Measurements from ENCODE around the gene ARHGEF11. TPM values are rescaled to one million over a fixed set of nuclear protein-coding genes. Genes with fewer than 3 reads are reported as not detected.
A peak's percentile ranks its signal among the peaks of the same experiment; 100 is the strongest.

The ARHGEF11 gene
- total RNA-seq, 1 experiment from 2014 or later, result 31.5 TPM

- H3K36me3 ChIP-seq (ENCODE audit: low read depth), result no peaks in the 10 kb centered on the region
- intact Hi-C loops (cut with micrococcal nuclease; ENCODE audit: unreplicated experiment), result loop anchor here (10.0 kb wide), 1 partner anchor 178 kb away; no protein-coding TSS in a partner anchor
- ChIA-PET POLR2A (ENCODE audit: unreplicated experiment) (interaction anchor here (0.7 to 1.0 kb wide), 3 partner anchors 12 to 236 kb away, joined by 3 to 8 read pairs (median 4); partner anchors contain the start of genes ISG20L2 and METTL25B), CTCF (interaction anchor here (0.6 to 0.9 kb wide), 2 partner anchors 31 to 38 kb away, joined by 3 read pairs; partner anchors contain the start of gene INSRR)
- H3K4me2 ChIP-seq, result peak overlapping the region; percentile 77
- peaks cover 39% of the 10 kb centered on the region for H3K4me1 ChIP-seq (replicated peaks; ENCODE audit: insufficient read depth)
- peak overlapping the region; percentile 92 for H3K27ac ChIP-seq
- no TSS peak for BruUV-seq (replicated peaks)
- no peaks in the 10 kb centered on the region for H3K79me2 ChIP-seq (ENCODE audit: low read depth)
- TF ChIP-seq, protein P1, sequence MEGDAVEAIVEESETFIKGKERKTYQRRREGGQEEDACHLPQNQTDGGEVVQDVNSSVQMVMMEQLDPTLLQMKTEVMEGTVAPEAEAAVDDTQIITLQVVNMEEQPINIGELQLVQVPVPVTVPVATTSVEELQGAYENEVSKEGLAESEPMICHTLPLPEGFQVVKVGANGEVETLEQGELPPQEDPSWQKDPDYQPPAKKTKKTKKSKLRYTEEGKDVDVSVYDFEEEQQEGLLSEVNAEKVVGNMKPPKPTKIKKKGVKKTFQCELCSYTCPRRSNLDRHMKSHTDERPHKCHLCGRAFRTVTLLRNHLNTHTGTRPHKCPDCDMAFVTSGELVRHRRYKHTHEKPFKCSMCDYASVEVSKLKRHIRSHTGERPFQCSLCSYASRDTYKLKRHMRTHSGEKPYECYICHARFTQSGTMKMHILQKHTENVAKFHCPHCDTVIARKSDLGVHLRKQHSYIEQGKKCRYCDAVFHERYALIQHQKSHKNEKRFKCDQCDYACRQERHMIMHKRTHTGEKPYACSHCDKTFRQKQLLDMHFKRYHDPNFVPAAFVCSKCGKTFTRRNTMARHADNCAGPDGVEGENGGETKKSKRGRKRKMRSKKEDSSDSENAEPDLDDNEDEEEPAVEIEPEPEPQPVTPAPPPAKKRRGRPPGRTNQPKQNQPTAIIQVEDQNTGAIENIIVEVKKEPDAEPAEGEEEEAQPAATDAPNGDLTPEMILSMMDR (conservative IDR thresholded peaks at IDR 0.05), result no peak
- TF ChIP-seq EZH2 (IDR thresholded peaks at IDR 0.05; ENCODE audit: low read depth), result no peak
- H3F3A ChIP-seq (ENCODE audit: insufficient read depth, low read depth), result peaks cover 24% of the 10 kb centered on the region
- peak overlapping the region; percentile 37; the same call in 1 of the 2 replicates for H3K4me3 ChIP-seq
- H2AFZ ChIP-seq, result no peak overlapping the region
- no peaks in the 10 kb centered on the region for H4K20me1 ChIP-seq (ENCODE audit: insufficient read depth)
- H3K27me3 ChIP-seq (ENCODE audit: insufficient read depth, low read depth), result peaks cover 2% of the 10 kb centered on the region; the same call in 1 of the 2 replicates
- no peaks in the 10 kb centered on the region for H3K9me2 ChIP-seq (ENCODE audit: insufficient read depth)
- DNase-seq, result peak; percentile 90 to 91
- no peaks in the 10 kb centered on the region for H3K9me3 ChIP-seq (ENCODE audit: insufficient read depth, low read depth)
Measured at GRCh38 chr1:156896490-156897033, 149.0 kb downstream of the ARHGEF11 start.

- Histone ChIP-seq H3K79me2 (ENCODE audit: low read depth) (no peaks in the 10 kb centered on the region), H3K9me2 (ENCODE audit: insufficient read depth) (no peaks in the 10 kb centered on the region), H4K20me1 (ENCODE audit: insufficient read depth) (no peaks in the 10 kb centered on the region), H3K36me3 (ENCODE audit: low read depth) (no peaks in the 10 kb centered on the region), H3K9me3 (ENCODE audit: insufficient read depth, low read depth) (no peaks in the 10 kb centered on the region), H3K4me2 (peak overlapping the region; percentile 77), H3K27me3 (ENCODE audit: insufficient read depth, low read depth) (peaks cover 8% of the 10 kb centered on the region; the same call in 1 of the 2 replicates), H3F3A (ENCODE audit: insufficient read depth, low read depth) (peaks cover 28% of the 10 kb centered on the region), H3K4me1 (replicated peaks; ENCODE audit: insufficient read depth) (peaks cover 39% of the 10 kb centered on the region), H3K4me3 (no peak overlapping the region), H3K27ac (peak overlapping the region; percentile 92; the same call in 1 of the 2 replicates), H2AFZ (no peak overlapping the region)
- intact Hi-C loops (cut with micrococcal nuclease; ENCODE audit: unreplicated experiment), result loop anchor here (10.0 kb wide), 1 partner anchor 179 kb away; no protein-coding TSS in a partner anchor
- POLR2A ChIA-PET (ENCODE audit: unreplicated experiment), result interaction anchor here (0.6 to 1.0 kb wide), 2 partner anchors 167 to 201 kb away, joined by 3 to 5 read pairs; partner anchors contain the start of genes ISG20L2 and METTL25B
- CTCF ChIA-PET, result interaction anchor here (0.6 to 0.9 kb wide), 2 partner anchors 32 to 37 kb away, joined by 3 to 7 read pairs; partner anchors contain the start of gene INSRR
- no TSS peak for BruUV-seq (replicated peaks)
- no peak for TF ChIP-seq EZH2 (IDR thresholded peaks at IDR 0.05; ENCODE audit: low read depth)
- TF ChIP-seq, protein P1 (conservative IDR thresholded peaks at IDR 0.05), result no peak
- no peak for DNase-seq
Measured at GRCh38 chr1:156895927-156896326, 149.6 kb downstream of the ARHGEF11 start.

- no peak overlapping the region for H3K27ac ChIP-seq
- peak in 1 of 2 experiments; percentile 29 for DNase-seq
- H3F3A ChIP-seq (ENCODE audit: insufficient read depth, low read depth), result peaks cover 28% of the 10 kb centered on the region
- H3K9me3 ChIP-seq (ENCODE audit: insufficient read depth, low read depth), result no peaks in the 10 kb centered on the region
- H3K4me2 ChIP-seq, result no peak overlapping the region
- no peaks in the 10 kb centered on the region for H3K36me3 ChIP-seq (ENCODE audit: low read depth)
- no peak overlapping the region for H3K4me3 ChIP-seq
- peaks cover 8% of the 10 kb centered on the region; the same call in 1 of the 2 replicates for H3K27me3 ChIP-seq (ENCODE audit: insufficient read depth, low read depth)
- H4K20me1 ChIP-seq (ENCODE audit: insufficient read depth), result no peaks in the 10 kb centered on the region
- no peak overlapping the region for H2AFZ ChIP-seq
- BruUV-seq (replicated peaks), result no TSS peak
- H3K4me1 ChIP-seq (replicated peaks; ENCODE audit: insufficient read depth), result peaks cover 39% of the 10 kb centered on the region
- intact Hi-C loops (cut with micrococcal nuclease; ENCODE audit: unreplicated experiment), result loop anchor here (10.0 kb wide), 1 partner anchor 179 kb away; no protein-coding TSS in a partner anchor
- CTCF ChIA-PET, result interaction anchor here (0.6 kb wide), 1 partner anchor 36 kb away, joined by 7 read pairs; the partner anchor contains the start of gene INSRR
- no peaks in the 10 kb centered on the region for H3K9me2 ChIP-seq (ENCODE audit: insufficient read depth)
- TF ChIP-seq, protein P1 (conservative IDR thresholded peaks at IDR 0.05), result no peak
- no peak for TF ChIP-seq EZH2 (IDR thresholded peaks at IDR 0.05; ENCODE audit: low read depth)
- H3K79me2 ChIP-seq (ENCODE audit: low read depth), result no peaks in the 10 kb centered on the region
- POLR2A ChIA-PET (ENCODE audit: unreplicated experiment), result no interaction called here
Measured at GRCh38 chr1:156895455-156895812, 150.1 kb downstream of the ARHGEF11 start.
